SHP77 treated with DMSO at 0.1 percent for 48 hours (cell line): ENCODE data around the gene NPFFR2.
"Not testable (repeated sequence)": the region's sequence is repeated elsewhere in the genome, so short reads cannot be mapped to it uniquely, and the experiment has no call there.

Source experiments
- DNase-seq: peaks from one replicate; lab custom pipeline; 2025; lab: John Stamatoyannopoulos, UW

The NPFFR2 gene

DNA sequence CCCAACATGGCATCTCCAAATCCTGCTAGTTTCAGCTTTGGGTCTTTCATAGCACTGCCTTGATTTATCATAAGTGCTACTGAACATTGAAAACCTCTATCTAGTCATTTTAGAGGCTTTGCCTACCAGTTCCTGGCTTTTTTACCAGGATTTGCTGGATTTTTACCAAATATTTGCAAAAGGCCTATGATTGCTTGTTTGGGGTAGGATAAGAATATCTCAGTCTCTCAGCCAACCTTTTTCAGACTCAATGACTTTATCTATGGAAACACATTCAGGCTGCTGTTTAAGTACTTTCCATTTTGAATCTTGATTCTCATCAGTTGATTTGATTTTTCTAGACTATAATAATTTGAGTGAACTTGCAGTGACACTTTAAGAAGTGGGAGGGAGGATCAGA lies 80.1 kb downstream of the NPFFR2 start:
- no peak for DNase-seq

DNA sequence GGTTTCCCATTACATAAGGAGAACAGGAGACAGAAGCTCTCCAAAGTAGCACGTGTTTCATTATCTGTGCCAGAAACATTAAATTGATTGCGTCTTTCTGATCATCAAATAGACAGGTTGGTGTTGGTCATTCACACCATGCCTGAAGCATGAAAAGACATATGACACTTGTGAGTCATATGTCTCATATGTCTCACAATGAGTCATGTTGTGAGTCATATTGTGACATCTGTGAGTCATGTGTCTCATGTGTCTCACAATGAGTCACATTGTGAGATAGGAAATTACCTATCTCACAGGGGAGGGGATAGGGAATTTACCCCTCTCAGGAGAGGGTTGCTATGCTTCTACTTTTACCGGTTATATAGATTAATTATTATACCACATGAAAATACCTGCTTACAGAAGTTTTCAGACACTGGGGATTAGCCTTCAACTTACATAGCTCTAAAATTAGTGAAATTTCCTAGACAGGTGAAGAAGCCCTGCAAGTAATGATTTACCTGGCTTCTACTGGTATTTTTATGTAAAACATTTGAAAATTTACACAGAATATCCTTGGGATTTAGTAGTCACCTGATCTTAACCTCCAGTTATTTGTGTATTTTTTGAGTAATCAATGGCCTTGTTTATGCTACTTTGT lies 80.8 kb downstream of the NPFFR2 start:
- DNase-seq, result no peak

DNA sequence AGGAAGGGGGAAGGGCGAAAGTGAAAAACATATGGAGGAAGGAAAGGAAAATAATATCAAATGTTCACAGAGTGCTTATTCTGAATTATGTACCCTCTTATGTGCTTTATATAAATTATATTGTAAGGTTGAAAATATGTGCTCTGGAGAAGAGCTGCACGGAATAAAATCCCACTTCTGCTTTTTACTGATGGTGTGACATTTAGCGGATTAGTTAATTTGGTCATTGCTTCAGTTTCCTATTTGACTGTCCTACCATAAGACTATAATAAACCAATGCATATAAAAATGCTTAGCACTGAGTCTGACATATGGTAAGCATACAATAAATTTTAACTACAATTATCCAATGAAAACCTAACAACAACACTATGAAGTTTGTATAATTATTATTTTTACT lies 86.2 kb downstream of the NPFFR2 start:
- no peak for DNase-seq

DNA sequence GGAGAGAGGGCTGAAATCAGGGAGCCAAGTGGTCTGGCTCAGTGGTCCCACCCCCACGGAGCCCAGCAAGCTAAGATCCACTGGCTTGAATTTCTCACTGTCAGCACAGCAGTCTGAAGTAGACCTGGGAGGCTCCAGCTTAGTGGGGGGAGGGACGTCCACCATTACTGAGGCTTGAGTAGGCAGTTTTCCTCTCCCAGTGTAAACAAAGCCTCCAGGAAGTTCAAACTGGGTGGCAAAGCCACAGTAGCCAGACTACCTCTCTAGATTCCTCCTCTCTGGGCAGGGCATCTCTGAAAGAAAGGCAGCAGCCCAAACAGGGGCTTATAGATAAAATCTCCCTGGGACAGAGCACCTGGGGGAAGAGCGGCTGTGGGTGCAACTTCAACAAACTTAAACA lies 88.1 kb downstream of the NPFFR2 start:
- no peak for DNase-seq

DNA sequence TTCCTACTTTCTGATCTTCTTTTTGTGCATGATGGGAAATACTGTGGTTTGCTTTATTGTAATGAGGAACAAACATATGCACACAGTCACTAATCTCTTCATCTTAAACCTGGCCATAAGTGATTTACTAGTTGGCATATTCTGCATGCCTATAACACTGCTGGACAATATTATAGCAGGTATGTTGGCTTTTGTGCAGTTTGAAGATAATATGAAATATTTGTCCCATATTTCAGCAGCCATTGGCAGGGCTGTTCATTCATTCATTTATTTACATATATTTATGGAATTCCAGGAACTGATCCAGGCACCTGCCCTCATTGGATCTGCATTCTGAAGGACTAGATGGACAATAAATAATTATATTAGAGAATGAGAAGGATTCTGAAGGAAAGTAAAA lies 96.9 kb downstream of the NPFFR2 start:
- no peak for DNase-seq

DNA sequence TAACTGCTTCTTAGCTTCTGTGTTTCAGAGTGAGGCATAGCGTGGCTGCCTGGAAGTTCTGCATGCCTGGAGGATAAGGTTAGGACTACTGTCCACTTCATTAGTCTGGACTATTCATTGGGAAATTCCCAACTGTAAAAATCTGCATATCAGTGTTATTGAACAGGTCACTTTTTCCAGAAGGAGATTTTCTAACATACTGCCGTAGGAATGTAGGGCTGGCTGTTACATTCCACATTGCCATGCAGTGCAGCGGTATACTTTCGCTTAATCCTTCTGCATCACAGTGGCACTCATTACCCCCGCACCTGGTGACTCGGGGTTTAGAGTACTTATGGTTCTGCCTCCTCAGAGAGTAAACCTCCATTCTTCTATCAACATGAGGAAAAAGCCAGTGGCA lies 104.6 kb downstream of the NPFFR2 start:
- DNase-seq, result no peak

DNA sequence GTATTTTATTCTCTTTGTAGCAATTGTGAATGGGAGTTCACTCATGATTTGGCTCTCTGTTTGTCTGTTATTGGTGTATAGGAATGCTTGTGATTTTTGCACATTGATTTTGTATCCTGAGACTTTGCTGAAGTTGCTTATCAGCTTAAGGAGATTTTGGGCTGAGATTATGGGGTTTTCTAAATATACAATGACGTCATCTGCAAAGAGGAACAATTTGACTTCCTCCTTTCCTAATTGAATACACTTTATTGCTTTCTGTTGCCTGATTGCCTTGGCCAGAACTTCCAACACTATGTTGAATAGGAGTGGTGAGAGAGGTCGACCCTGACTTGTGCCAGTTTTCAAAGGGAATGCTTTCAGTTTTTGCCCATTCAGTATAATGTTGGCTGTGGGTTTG lies 108.2 kb downstream of the NPFFR2 start:
- DNase-seq, result not testable (repeated sequence)

DNA sequence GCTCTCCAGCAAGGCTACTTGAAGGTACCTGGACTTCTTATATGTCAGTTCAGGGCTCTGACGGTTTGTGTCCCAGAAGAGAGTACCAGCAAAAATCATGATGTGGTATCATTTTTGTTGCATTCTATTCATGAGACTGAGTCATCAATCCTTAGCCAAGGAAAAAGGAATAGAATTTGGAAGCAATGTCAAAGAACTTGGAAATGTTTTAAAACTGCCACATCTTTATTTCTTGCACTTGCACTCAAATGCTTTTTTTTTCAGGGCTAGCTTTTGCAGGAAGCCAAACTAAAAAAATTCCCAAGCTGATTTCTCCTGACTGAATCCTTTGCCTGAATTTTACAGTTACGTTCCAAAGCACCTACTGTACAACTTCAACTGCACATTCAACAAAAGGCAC lies 112.4 kb downstream of the NPFFR2 start:
- DNase-seq, result no peak

DNA sequence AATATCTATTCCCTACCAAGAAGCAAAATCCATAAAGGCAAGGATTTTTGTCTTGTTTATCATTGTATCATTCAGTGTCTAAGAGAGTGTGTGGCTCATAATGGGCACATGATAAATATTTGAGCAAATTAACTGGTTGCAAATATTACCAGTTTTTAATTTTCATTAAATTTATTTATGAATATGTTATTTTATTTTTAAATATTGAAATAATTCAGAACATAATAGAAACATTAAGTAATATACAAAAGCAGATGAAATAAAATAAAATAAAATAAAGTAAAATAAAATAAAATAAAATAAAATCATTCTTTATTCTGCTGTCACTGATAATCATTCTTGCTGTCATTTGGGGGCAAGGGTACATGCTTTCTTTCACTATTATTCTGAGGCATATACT lies 120.9 kb downstream of the NPFFR2 start:
- no peak for DNase-seq

DNA sequence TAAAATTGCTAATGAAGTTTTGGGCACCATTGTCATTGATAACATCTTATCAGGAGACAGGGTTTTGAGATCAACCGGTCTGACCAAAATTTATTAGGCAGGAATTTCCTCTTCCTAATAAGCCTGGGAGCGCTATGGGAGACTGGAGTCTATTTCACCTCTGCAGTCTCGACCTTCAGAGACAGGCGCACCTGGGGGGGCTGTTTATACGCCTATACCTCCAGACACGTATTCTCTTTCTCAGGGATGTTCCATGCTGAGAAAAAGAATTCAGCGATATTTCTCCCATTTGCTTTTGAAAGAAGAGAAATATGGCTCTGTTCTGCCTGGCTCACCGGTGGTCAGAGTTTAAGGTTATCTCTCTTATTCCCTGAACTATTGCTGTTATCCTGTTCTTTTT lies 121.8 kb downstream of the NPFFR2 start:
- DNase-seq, result not testable (repeated sequence)

DNA sequence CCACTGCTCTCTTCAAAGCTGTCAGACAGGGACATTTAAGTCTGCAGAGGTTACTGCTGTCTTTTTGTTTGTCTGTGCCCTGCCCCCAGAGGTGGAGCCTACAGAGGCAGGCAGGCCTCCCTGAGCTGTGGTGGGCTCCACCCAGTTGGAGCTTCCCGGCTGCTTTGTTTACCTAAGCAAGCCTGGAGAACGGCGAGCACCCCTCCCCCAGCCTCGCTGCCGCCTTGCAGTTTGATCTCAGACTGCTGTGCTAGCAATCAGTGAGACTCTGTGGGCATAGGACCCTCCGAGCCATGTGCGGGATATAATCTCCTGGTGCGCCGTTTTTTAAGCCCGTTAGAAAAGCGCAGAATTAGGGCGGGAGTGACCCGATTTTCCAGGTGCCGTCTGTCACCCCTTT lies 137.5 kb downstream of the NPFFR2 start:
- not testable (repeated sequence) for DNase-seq

DNA sequence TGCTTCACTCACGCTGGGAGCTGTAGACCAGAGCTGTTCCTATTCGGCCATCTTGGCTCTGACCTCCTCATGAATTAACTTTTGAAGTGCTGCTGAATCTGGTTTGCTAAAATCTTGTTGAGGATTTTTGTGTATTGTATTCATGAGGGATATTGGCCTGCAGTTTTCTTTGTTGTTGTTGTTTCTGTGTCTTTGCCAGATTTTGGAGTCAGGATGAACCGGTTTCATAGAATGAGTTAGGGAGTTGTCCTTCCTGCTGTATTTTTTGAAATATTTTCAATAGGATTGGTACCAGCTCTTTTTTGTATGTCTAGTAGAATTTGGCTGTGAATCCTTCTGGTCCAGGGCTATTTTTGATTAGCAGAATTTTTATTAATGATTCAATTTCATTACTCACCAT lies 138.1 kb downstream of the NPFFR2 start:
- DNase-seq, result no peak

DNA sequence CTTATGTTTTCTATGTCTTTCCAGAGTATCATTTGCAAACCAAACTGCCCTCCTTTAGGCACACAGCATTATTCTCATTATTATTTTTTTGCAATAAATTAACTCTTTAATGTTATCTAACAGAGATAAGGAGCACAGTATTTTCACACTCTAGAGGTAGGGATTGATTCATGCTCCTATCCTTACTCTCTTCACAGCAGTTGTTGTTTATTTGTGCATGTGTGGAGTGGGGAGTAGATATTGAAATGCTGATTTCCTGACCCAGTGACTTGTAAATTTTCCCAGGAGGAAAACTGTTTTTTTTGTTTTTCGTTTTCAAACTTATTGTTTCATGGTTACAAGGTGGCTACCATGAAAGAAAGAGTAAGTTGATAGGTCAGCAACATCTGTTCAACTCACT lies 140.0 kb downstream of the NPFFR2 start:
- no peak for DNase-seq

DNA sequence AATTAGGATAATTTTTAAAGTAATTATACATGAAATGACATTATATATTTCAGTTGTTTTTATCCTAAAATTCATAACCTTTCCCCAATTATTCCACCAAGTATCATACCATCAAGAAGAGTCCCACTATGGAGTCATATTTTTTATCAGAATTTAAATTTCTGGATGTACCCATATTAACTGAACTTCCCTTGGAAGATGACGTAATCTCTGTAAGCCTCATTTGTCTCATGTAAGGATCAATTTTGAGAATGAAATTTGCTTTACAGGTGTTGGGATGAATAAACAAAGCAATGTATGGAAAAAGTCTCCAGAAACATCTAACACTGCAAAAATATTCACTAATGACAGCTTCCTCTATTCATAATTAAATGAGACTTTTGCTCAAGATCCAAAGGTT lies 147.5 kb downstream of the NPFFR2 start:
- DNase-seq, result no peak

DNA sequence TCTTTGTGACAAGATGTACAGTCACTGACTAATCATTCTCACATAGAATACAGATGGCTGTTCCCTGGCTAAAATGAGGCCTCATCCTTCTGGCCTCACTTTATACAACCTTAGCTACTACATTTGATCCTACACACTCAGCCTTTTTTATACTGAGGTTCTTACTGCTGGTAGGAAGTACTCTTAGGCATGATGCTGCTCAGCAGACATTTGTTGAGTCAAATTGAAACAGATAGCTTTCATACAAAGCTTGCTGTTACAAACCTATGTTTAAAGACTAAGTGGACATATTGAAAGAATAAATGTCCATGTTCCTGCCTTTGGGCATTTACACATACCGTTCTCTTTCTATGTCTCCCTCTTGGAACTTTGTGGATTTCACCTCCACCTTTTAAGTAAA lies 154.9 kb downstream of the NPFFR2 start:
- no peak for DNase-seq

DNA sequence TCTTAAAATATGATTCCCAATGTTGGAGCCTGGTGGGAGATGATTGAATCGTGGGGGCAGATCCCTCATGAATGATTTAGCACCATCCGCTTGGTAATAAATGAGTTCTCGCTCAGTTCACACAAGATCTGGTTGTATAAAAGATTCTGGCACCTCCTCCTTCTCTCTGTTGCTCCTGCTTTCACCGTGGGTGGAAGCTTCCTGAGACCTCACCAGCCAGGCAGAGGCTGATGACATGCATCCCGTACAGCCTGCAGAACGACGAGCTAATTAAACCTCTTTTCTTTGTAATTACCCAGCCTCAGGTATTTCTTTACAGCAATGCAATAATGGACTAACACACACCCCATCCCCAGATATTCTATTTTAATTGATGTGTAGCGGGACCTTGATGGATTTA lies 162.2 kb downstream of the NPFFR2 start:
- no peak for DNase-seq

DNA sequence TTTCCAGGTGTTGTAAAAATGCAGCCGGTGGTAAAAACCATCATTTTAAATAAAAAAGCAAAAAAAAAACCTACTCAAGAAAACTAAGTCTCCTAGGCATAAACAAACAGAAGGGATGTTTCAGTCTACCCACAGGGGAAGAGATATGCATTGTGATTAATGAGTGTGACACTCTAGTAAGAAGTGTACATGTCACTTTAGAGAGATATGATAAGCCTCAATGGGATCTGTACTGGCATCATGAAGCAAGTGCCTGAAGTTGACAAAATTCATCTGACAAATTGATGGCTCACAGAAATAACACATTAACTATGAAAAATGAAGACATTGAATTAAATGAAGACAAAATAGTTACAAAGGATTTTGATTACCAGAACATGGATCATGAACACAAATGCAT lies 162.7 kb downstream of the NPFFR2 start:
- DNase-seq, result no peak
